HFFc6 (cell line): ENCODE measurements around the gene TM7SF3. TPM values are rescaled to one million over a fixed set of nuclear protein-coding genes. Genes with fewer than 3 reads are reported as not detected.
A peak's percentile ranks its signal among the peaks of the same experiment; 100 is the strongest.

ENCODE experiments used
- DNase-seq: peaks from one replicate; pipeline ENCODE4 v3.0.0-alpha.2; 2018
- H3K27ac Mint-ChIP-seq: 2 replicates; pipeline ENCODE4 v1.8.0; 2020; ENCODE audit warnings: mild to moderate bottlenecking, mixed read lengths
- H3K27me3 Mint-ChIP-seq: 2 replicates; pipeline ENCODE4 v1.8.0; 2021; ENCODE audit warnings: mild to moderate bottlenecking, moderate library complexity, mixed read lengths; ENCODE audit not compliant: insufficient read depth
- H3K36me3 Mint-ChIP-seq: 2 replicates; pipeline ENCODE4 v1.8.0; 2021; ENCODE audit warnings: low read depth, mixed read lengths
- H3K4me1 Mint-ChIP-seq: 2 replicates; pipeline ENCODE4 v1.8.0; 2020; ENCODE audit warnings: low read depth, mixed read lengths
- H3K4me3 Mint-ChIP-seq: 2 replicates; pipeline ENCODE4 v1.8.0; 2020; ENCODE audit warnings: mild to moderate bottlenecking, moderate library complexity, mixed read lengths
- H3K9me3 Mint-ChIP-seq: 2 replicates; pipeline ENCODE4 v1.8.0; 2020; ENCODE audit warnings: mild to moderate bottlenecking, mixed read lengths
- CTCF ChIP-seq: fragments of 200-600 bp; sonication (generic); IDR thresholded peaks from 2 replicates; pipeline ENCODE4 v1.5.0; 2021; ENCODE audit warnings: antibody characterized with exemption, mild to moderate bottlenecking
- total RNA-seq, 6 experiments: library from RNA; stranded (reverse); fragmentation: NEBNext Ultra II Directional; extraction: Animal tissue kit (Norgen Biotek cat#: 25700); gene quantifications; 2 replicates in 1 of 6; 3 replicates in 5 of 6; pipeline ENCODE4 v1.2.3, GENCODE V29; 2021

Gene TM7SF3
- total RNA-seq, 6 experiments from 2014 or later: 60.7 to 75.5 (median 68.7) TPM

GRCh38 chr12:26988703-26989102, 25.5 kb downstream of the TM7SF3 start:
- Mint-ChIP-seq H3K4me3 (no peak overlapping the region), H3K27ac (no peak overlapping the region), H3K9me3 (no peaks in the 10 kb centered on the region), H3K27me3 (peaks cover 1% of the 10 kb centered on the region; the same call in 1 of the 2 replicates), H3K4me1 (peaks cover 9% of the 10 kb centered on the region), H3K36me3 (peaks cover 27% of the 10 kb centered on the region)
- DNase-seq: no peak
- no peak for TF ChIP-seq CTCF

- no peak for TF ChIP-seq CTCF
- peaks cover 1% of the 10 kb centered on the region; the same call in 1 of the 2 replicates for H3K27me3 Mint-ChIP-seq
- peaks cover 30% of the 10 kb centered on the region for H3K36me3 Mint-ChIP-seq
- peaks cover 9% of the 10 kb centered on the region for H3K4me1 Mint-ChIP-seq
- DNase-seq: peak; percentile 55
- no peak overlapping the region for H3K4me3 Mint-ChIP-seq
- 0 out of 2 replicates have a peak overlapping the region, but pooled peaks have one; percentile 7 for H3K27ac Mint-ChIP-seq
- no peaks in the 10 kb centered on the region for H3K9me3 Mint-ChIP-seq
Measured at GRCh38 chr12:26987634-26988424, 26.4 kb downstream of the TM7SF3 start.

- Mint-ChIP-seq H3K4me3 (no peak overlapping the region), H3K27me3 (peaks cover 1% of the 10 kb centered on the region; the same call in 1 of the 2 replicates), H3K36me3 (peaks cover 32% of the 10 kb centered on the region), H3K4me1 (peaks cover 8% of the 10 kb centered on the region), H3K9me3 (no peaks in the 10 kb centered on the region), H3K27ac (no peak overlapping the region)
- DNase-seq: no peak
- no peak for TF ChIP-seq CTCF
Measured at GRCh38 chr12:26982866-26983265, 31.3 kb downstream of the TM7SF3 start.

- H3K4me1 Mint-ChIP-seq: no peaks in the 10 kb centered on the region
- TF ChIP-seq CTCF: no peak
- H3K27ac Mint-ChIP-seq: no peak overlapping the region
- no peaks in the 10 kb centered on the region for H3K9me3 Mint-ChIP-seq
- H3K36me3 Mint-ChIP-seq: peaks cover 22% of the 10 kb centered on the region
- DNase-seq: no peak
- H3K4me3 Mint-ChIP-seq: no peak overlapping the region
- no peaks in the 10 kb centered on the region for H3K27me3 Mint-ChIP-seq
Measured at GRCh38 chr12:26979733-26980132, 34.5 kb downstream of the TM7SF3 start.

GRCh38 chr12:26978801-26979200, 35.4 kb downstream of the TM7SF3 start:
- H3K4me3 Mint-ChIP-seq: no peak overlapping the region
- no peaks in the 10 kb centered on the region for H3K4me1 Mint-ChIP-seq
- H3K27ac Mint-ChIP-seq: no peak overlapping the region
- H3K27me3 Mint-ChIP-seq: no peaks in the 10 kb centered on the region
- H3K36me3 Mint-ChIP-seq: peaks cover 25% of the 10 kb centered on the region
- no peak for DNase-seq
- H3K9me3 Mint-ChIP-seq: no peaks in the 10 kb centered on the region
- TF ChIP-seq CTCF: no peak
